ENCODE measurements around the gene ARMC12.

ARMC12 gene

DNA sequence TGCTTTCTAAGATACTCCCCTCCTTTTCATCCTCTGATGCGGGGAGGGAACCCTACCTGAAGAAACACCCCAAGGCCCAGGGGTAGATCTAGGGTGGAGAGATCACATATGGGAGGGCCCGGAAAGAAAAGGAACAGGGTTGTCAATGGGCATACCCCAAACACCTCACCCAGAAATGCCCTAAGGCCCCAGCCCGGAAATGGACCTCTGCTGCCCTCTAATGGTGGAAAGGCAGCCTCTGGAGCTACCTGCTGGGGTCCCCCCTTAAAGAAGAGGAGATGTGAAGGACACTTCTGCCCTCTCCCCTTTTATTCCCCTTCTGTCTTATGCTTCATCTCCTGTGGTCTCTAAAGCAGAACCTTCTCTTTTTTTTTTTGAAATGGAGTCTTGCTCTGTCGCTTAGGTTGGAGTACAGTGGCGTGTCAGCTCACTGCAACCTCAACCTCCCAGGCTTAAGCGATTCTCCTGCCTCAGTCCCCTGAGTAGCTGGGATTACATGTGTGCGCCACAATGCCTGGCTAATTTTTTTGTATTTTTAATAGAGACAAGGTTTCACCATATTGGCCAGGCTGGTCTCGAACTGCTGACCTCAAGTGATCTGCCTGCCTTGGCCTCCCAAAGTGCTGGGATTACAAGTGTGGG is 458 bp upstream of the ARMC12 start:
- H3K9me3 ChIP-seq (ENCODE audit: control insufficient read depth in 2 of 2, low read length in 2 of 2) = no peaks in the 10 kb centered on the region
- no peak overlapping the region for H3K27ac ChIP-seq (ENCODE audit: low read length)
- no peaks in the 10 kb centered on the region for H3K27me3 ChIP-seq (ENCODE audit: control insufficient read depth in 1 of 2, insufficient read depth in 2 of 2, low read length in 2 of 2)
- H3K36me3 ChIP-seq (ENCODE audit: control insufficient read depth in 2 of 2, insufficient read depth in 2 of 2, low read length in 2 of 2) = no peaks in the 10 kb centered on the region
- H3K9ac ChIP-seq (ENCODE audit: low read length in 2 of 2) = no peak overlapping the region
- peak overlapping the region in 1 of 2 donors; percentile 8 for H3K4me3 ChIP-seq (ENCODE audit: low read length in 2 of 2)
- peaks cover 32% of the 10 kb centered on the region for H3K4me1 ChIP-seq (ENCODE audit: control insufficient read depth, insufficient read depth, low read length)

DNA sequence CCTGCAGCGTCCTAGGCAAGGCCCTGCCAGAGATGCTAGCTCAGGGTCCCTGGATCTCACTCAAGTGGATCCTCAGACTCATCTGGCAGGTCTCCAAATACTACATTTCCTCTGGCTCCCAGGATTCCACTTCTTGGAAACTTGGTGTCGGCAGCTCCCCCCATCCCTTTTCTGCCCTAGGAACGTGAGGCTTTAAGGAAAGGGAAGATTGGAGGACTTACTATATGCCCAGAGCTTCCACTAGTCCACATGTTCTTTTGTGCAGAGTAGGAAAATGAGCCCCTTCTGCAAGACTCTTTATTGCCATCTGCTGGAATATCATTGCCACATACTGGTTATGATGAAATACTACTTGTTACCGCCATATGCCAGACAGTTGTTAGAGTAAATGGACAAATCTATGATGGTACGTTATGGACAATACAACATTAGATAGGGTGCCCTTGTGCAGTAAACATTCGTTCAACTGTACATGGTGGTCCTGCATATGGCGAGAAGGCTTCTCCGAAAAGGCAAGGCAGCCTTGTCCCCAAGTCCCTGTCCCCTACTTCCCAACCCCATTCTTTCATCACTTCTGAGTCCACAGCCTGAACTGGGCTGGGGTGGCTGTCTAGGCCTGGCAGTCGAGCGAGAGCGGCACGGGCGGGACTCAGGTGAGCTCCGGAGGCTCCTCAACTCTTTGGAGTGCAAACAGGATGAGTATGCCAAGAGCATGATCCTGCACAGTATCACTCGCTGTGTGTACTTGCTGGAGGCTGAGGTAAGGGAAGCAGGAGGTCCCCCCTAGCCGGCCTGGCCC is 780 bp downstream of the ARMC12 start:
- no peak overlapping the region for H3K4me3 ChIP-seq (ENCODE audit: low read length in 2 of 2)
- no peaks in the 10 kb centered on the region for H3K9me3 ChIP-seq (ENCODE audit: control insufficient read depth in 2 of 2, low read length in 2 of 2)
- no peaks in the 10 kb centered on the region for H3K27me3 ChIP-seq (ENCODE audit: control insufficient read depth in 1 of 2, insufficient read depth in 2 of 2, low read length in 2 of 2)
- H3K4me1 ChIP-seq (ENCODE audit: control insufficient read depth, insufficient read depth, low read length) = peaks cover 25% of the 10 kb centered on the region
- no peaks in the 10 kb centered on the region for H3K36me3 ChIP-seq (ENCODE audit: control insufficient read depth in 2 of 2, insufficient read depth in 2 of 2, low read length in 2 of 2)
- H3K27ac ChIP-seq (ENCODE audit: low read length) = no peak overlapping the region
- peak overlapping the region in 1 of 2 donors; percentile 5 for H3K9ac ChIP-seq (ENCODE audit: low read length in 2 of 2)

DNA sequence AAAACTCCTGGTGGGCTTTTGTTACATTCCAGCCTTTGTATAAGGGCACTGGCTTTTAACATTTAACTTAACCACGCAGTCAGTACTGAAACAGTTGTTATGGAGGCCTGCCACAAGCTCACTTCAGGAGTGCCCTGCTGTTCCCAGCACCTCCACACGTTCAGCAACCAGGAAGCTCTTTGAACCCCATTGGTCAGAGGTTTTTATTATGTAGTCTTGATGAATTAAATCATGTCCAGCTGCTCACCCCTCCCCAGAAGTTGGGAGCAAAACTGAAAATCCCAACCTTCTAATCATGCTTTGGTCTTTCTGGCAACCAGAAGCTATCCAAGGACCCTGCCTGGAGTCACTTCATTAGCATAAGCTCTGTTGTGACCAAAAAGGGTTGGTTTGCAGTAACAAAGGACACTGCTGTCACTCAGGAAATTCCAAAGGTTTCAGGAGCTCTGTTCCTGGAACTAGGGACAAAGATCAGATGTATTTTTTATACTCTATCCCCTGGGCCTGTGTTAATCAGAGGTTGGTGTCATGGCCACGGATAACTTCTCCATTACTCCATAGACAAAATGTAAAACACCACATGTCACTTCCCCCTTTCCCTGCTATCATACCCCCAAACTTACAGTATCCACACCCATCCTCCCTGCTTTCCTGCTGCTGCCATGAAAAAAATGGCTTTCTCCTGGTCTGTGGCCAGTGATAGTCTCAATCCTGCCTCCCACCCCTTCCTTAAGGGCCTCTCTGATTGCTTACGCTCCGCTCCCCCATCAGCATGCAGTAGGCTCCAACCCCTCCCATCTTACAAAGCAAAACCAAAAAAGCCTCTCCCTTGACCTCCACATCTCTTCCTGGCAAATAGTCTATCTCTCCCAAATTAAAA is 3.1 kb downstream of the ARMC12 start:
- H3K9me3 ChIP-seq (ENCODE audit: control insufficient read depth in 2 of 2, low read length in 2 of 2) = no peaks in the 10 kb centered on the region
- no peak overlapping the region for H3K27ac ChIP-seq (ENCODE audit: low read length)
- H3K27me3 ChIP-seq (ENCODE audit: control insufficient read depth in 1 of 2, insufficient read depth in 2 of 2, low read length in 2 of 2) = no peaks in the 10 kb centered on the region
- no peak overlapping the region for H3K4me3 ChIP-seq (ENCODE audit: low read length in 2 of 2)
- no peaks in the 10 kb centered on the region for H3K36me3 ChIP-seq (ENCODE audit: control insufficient read depth in 2 of 2, insufficient read depth in 2 of 2, low read length in 2 of 2)
- H3K9ac ChIP-seq (ENCODE audit: low read length in 2 of 2) = no peak overlapping the region
- peaks cover 15% of the 10 kb centered on the region for H3K4me1 ChIP-seq (ENCODE audit: control insufficient read depth, insufficient read depth, low read length)

DNA sequence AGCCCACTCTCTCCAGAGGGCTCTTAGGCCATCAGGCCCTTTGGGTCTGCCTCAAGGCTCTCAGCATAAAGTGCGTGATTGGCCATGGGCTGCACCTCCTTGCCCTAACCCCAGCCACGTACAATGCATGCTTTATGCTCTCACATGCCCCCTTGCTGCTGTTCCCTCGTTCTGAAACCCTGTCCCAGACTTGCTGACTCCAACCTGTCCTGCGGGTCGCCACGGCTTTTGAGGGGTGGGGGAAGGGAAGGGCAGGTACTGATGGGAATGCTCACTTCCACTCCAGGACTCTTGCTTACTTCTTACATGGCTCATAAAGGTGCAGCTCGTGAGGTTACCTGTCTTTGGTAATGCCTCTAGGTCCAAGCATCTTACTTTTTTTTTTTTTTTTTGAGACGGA is 6.0 kb downstream of the ARMC12 start:
- no peaks in the 10 kb centered on the region for H3K9me3 ChIP-seq (ENCODE audit: control insufficient read depth in 2 of 2, low read length in 2 of 2)
- H3K4me3 ChIP-seq (ENCODE audit: low read length in 2 of 2) = no peak overlapping the region
- peaks cover under 1% of the 10 kb centered on the region for H3K4me1 ChIP-seq (ENCODE audit: control insufficient read depth, insufficient read depth, low read length)
- no peaks in the 10 kb centered on the region for H3K36me3 ChIP-seq (ENCODE audit: control insufficient read depth in 2 of 2, insufficient read depth in 2 of 2, low read length in 2 of 2)
- no peak overlapping the region for H3K9ac ChIP-seq (ENCODE audit: low read length in 2 of 2)
- H3K27ac ChIP-seq (ENCODE audit: low read length) = no peak overlapping the region
- H3K27me3 ChIP-seq (ENCODE audit: control insufficient read depth in 1 of 2, insufficient read depth in 2 of 2, low read length in 2 of 2) = no peaks in the 10 kb centered on the region

DNA sequence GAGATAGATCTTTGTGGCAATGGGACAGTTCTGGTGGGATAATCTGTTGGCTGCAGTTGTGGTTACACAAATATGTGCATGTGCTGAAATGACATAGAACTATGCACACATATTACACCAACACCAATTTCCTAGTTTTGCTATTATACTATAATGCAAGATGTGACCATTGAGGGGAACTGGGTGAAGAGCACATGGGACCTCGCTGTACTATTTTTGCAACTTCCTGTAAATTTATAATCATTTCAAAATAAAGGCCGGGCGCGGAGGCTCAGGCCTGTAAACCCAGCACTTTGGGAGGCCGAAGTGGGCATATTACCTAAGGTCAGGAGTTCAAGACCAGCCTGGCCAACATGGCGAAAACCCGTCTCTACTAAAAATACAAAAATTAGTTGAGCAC is 8.7 kb downstream of the ARMC12 start:
- Histone ChIP-seq H3K36me3 (ENCODE audit: control insufficient read depth in 2 of 2, insufficient read depth in 2 of 2, low read length in 2 of 2) (no peaks in the 10 kb centered on the region), H3K27ac (ENCODE audit: low read length) (no peak overlapping the region), H3K9me3 (ENCODE audit: control insufficient read depth in 2 of 2, low read length in 2 of 2) (no peaks in the 10 kb centered on the region), H3K9ac (ENCODE audit: low read length in 2 of 2) (no peak overlapping the region), H3K4me1 (ENCODE audit: control insufficient read depth, insufficient read depth, low read length) (no peaks in the 10 kb centered on the region), H3K27me3 (ENCODE audit: control insufficient read depth in 1 of 2, insufficient read depth in 2 of 2, low read length in 2 of 2) (no peaks in the 10 kb centered on the region), H3K4me3 (ENCODE audit: low read length in 2 of 2) (no peak overlapping the region)

DNA sequence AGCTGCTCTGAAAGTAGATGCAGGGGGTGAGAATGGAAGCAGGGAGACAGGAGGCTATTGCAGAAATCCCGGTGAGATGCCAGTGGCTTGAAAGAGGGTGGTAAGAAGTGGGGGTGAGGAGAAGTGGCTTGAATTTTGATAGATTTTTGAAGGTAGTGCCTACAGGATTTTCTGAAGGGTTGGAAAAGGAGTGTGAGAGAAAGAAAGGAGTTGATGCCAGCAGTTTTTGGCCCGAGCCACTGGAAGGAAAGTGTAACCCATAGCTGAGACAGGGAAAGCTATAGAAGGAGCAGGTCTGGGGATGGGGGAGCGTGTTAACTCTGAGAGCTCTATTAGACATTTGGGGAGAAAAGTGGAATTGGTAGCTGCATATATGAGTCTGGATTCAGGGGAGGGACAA is 9.7 kb downstream of the ARMC12 start:
- H3K27ac ChIP-seq (ENCODE audit: low read length) = no peak overlapping the region
- no peaks in the 10 kb centered on the region for H3K9me3 ChIP-seq (ENCODE audit: control insufficient read depth in 2 of 2, low read length in 2 of 2)
- no peak overlapping the region for H3K9ac ChIP-seq (ENCODE audit: low read length in 2 of 2)
- no peak overlapping the region for H3K4me3 ChIP-seq (ENCODE audit: low read length in 2 of 2)
- H3K27me3 ChIP-seq (ENCODE audit: control insufficient read depth in 1 of 2, insufficient read depth in 2 of 2, low read length in 2 of 2) = no peaks in the 10 kb centered on the region
- no peaks in the 10 kb centered on the region for H3K36me3 ChIP-seq (ENCODE audit: control insufficient read depth in 2 of 2, insufficient read depth in 2 of 2, low read length in 2 of 2)
- H3K4me1 ChIP-seq (ENCODE audit: control insufficient read depth, insufficient read depth, low read length) = no peaks in the 10 kb centered on the region

DNA sequence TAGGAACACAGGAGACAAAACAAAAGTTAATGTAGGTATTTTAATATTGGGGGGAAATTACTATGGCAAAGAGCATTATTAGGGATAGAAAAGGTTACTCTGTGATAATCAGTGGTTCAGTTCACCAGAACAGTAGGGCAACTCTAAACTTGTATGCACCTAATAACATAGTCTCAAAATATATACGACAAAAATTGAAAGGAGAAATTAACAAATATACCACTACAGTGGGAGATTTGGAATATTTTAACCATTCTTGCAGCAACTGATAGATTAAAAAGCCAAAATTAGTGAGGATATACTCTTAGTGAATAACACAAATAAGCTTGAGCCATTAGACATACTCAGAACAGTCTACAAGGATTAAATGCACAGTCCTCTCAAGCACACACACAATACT is 11.0 kb downstream of the ARMC12 start:
- H3K36me3 ChIP-seq (ENCODE audit: control insufficient read depth in 2 of 2, insufficient read depth in 2 of 2, low read length in 2 of 2) = no peaks in the 10 kb centered on the region
- no peak overlapping the region for H3K27ac ChIP-seq (ENCODE audit: low read length)
- no peak overlapping the region for H3K4me3 ChIP-seq (ENCODE audit: low read length in 2 of 2)
- H3K9me3 ChIP-seq (ENCODE audit: control insufficient read depth in 2 of 2, low read length in 2 of 2) = no peaks in the 10 kb centered on the region
- no peaks in the 10 kb centered on the region for H3K4me1 ChIP-seq (ENCODE audit: control insufficient read depth, insufficient read depth, low read length)
- no peaks in the 10 kb centered on the region for H3K27me3 ChIP-seq (ENCODE audit: control insufficient read depth in 1 of 2, insufficient read depth in 2 of 2, low read length in 2 of 2)
- no peak overlapping the region for H3K9ac ChIP-seq (ENCODE audit: low read length in 2 of 2)

DNA sequence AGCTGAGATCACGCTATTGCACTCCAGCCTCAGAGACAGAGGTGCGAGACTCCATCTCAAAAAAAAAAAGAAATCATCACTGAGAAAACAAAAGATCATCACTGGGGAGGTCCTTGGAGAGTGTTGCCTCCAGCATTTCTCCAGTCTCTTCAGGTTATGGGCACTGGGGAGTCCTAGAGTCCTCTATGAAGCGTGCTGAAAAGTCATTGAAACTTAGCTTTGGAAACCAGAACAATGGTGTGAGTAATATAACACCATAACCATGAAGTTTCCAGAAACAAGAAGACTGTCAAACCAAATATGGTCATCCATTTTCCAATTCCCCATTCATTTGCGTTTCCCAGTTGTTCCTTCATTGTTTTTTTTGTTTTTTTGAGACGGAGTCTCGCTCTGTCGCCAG is 13.7 kb downstream of the ARMC12 start:
- Histone ChIP-seq H3K9ac (ENCODE audit: low read length in 2 of 2) (no peak overlapping the region), H3K4me3 (ENCODE audit: low read length in 2 of 2) (no peak overlapping the region), H3K9me3 (ENCODE audit: control insufficient read depth in 2 of 2, low read length in 2 of 2) (peaks cover 0 to 3% of the 10 kb centered on the region in 2 donors), H3K36me3 (ENCODE audit: control insufficient read depth in 2 of 2, insufficient read depth in 2 of 2, low read length in 2 of 2) (no peaks in the 10 kb centered on the region), H3K27ac (ENCODE audit: low read length) (no peak overlapping the region), H3K27me3 (ENCODE audit: control insufficient read depth in 1 of 2, insufficient read depth in 2 of 2, low read length in 2 of 2) (no peaks in the 10 kb centered on the region), H3K4me1 (ENCODE audit: control insufficient read depth, insufficient read depth, low read length) (no peaks in the 10 kb centered on the region)

DNA sequence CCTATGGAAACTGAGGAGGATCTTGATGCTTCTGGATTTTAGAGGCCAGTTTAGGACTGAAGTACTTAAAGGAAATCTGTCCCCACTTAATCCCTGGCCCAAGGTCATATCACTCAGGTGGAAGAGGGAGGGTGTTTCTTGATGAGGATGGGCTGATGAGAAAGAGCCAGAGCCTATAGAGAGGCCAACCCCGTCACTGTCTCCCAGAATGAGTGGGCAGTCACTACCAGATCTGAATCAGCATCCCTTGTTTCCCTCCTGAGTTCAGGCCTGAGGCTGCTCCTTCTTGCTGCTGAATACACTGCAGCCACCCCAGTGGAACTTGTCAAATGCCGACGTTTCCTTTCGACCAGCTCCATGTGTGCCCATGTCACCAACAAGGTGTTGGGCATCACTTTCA is 14.8 kb downstream of the ARMC12 start:
- H3K36me3 ChIP-seq (ENCODE audit: control insufficient read depth in 2 of 2, insufficient read depth in 2 of 2, low read length in 2 of 2) = no peaks in the 10 kb centered on the region
- H3K9me3 ChIP-seq (ENCODE audit: control insufficient read depth in 2 of 2, low read length in 2 of 2) = peaks cover 0 to 3% of the 10 kb centered on the region in 2 donors
- no peak overlapping the region for H3K4me3 ChIP-seq (ENCODE audit: low read length in 2 of 2)
- no peak overlapping the region for H3K9ac ChIP-seq (ENCODE audit: low read length in 2 of 2)
- H3K27ac ChIP-seq (ENCODE audit: low read length) = no peak overlapping the region
- no peaks in the 10 kb centered on the region for H3K4me1 ChIP-seq (ENCODE audit: control insufficient read depth, insufficient read depth, low read length)
- no peaks in the 10 kb centered on the region for H3K27me3 ChIP-seq (ENCODE audit: control insufficient read depth in 1 of 2, insufficient read depth in 2 of 2, low read length in 2 of 2)

DNA sequence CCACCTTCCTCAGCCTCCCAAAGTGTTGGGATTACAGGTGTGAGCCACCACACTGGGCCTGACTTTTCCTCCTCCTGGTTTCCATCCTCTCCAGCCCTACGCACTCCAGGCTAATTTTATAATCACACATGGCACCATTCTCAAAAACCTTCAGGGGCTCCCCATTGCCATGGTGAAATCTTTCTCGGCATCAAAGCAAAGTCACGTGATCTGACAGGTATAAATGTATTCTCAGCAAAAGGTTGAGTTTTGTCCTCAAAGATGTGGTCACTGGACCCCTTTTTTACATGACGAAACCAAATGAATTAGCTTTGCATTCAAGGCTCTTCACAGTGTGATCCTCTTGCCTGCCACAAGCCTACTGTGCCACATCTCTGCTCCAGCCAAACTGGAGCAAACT is 15.5 kb downstream of the ARMC12 start:
- Histone ChIP-seq H3K9me3 (ENCODE audit: control insufficient read depth in 2 of 2, low read length in 2 of 2) (peaks cover 0 to 3% of the 10 kb centered on the region in 2 donors), H3K4me1 (ENCODE audit: control insufficient read depth, insufficient read depth, low read length) (no peaks in the 10 kb centered on the region), H3K36me3 (ENCODE audit: control insufficient read depth in 2 of 2, insufficient read depth in 2 of 2, low read length in 2 of 2) (no peaks in the 10 kb centered on the region), H3K4me3 (ENCODE audit: low read length in 2 of 2) (no peak overlapping the region), H3K27ac (ENCODE audit: low read length) (no peak overlapping the region), H3K27me3 (ENCODE audit: control insufficient read depth in 1 of 2, insufficient read depth in 2 of 2, low read length in 2 of 2) (no peaks in the 10 kb centered on the region), H3K9ac (ENCODE audit: low read length in 2 of 2) (no peak overlapping the region)
